ENCODE measurements around the gene C2orf68.
"Not testable (repeated sequence)": the region's sequence is repeated elsewhere in the genome, so short reads cannot be mapped to it uniquely, and the experiment has no call there.

Gene C2orf68

DNA sequence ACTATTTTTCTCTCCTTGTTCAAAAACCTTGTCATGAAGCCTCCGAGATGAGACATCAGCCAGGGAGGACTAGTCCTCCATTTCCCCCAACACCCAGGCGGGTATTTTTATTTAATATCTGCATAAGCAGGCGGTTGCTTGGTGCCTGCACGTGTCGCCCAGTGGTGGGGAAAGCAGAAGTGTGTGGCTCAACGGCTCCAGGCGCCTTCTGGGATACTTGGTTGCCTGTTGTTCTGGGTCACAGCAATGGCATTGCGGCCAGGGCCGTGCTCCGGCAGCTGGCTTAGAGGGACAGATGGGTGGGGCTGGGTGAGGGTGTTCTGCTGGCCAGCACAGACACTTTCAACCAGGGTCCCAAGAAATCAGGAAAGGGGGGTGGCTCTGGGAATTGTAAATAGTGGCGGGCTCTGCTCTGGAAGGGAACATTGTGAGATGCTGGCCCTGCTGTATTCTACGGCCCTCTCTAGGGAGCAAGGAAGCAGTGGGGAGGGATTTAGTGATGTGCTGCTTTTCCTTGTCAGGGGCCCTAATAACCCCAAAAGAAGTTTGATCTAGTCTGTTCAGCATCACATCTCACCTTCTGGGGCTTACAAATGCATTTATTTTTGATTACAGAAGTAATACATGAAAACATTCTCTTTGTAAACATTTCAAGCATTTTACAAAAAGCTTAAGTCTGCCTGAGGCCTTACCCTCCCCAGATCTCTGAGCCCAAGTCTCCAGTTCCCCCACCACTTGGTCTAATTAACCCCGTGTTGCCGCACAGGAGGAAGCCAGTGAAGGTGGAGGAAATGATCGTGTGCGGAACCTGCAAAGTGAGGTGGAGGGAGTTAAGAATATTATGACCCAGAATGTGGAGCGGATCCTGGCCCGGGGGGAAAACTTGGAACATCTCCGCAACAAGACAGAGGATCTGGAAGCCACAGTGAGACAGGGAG, 33.4 kb downstream of the C2orf68 start:
- H3K9me3 Mint-ChIP-seq: no peaks in the 10 kb centered on the region
- H3K36me3 Mint-ChIP-seq (ENCODE audit: insufficient read depth): peaks cover 15% of the 10 kb centered on the region
- H3K4me3 Mint-ChIP-seq: peak overlapping the region; percentile 96 to 97
- DNase-seq (no peak), ATAC-seq (replicated peaks) (peak; percentile 53)
- peaks cover 37 to 38% of the 10 kb centered on the region in 2 donors for H3K4me1 Mint-ChIP-seq (ENCODE audit: low read depth in 2 of 2)
- H3K27ac Mint-ChIP-seq: peak overlapping the region; percentile 96 to 97
- no peaks in the 10 kb centered on the region for H3K27me3 Mint-ChIP-seq

DNA sequence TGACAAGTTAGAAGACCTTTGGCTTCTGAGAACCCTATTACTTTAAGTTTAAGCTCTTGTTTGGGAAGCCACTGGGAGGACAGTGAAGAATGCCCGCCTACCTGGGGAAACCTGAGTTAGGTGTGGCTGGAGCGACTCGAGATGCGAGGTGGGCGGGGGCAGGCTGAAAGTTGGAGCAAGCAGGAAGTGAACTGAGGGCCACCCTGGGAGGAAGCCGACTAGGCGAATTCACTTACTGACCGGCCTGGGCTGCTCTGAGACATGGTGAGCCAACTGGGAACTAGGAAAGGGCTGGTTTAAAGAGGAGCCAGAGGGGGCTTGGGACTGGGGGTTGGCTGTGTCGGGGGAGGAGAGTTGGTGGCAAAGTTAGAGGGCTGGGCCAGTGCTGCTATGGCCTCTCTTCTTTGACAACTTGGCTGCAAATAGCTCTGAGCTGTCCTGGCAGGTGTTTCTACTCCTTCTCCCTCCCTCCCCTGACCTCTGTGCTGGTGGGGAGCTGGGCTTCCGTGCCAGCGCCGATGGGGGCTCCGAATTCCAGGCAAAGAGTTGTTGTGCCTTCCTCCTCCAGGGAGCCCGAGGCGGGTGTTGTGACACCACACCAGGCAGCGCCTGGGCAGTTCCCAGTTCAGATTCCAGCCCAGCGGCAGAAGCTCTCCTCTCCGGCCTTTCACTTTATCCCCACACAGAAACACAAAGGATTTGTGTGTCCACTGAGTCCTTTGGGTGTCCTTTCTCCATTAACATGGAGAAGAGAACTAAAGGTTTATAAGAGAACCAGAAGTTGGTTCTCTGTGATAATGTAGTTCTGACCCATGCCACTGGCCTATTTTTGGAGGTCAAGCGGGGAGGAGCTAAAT, 34.3 kb downstream of the C2orf68 start, which contains the start of gene VAMP8:
Gene VAMP8, plus strand, starts transcription at position 201 of the 857 bp plus-strand sequence. Its CDS starts 61 bp downstream, at position 262.
- Mint-ChIP-seq H3K4me3 (peak within 1 kb of the TSS; percentile 96 to 97), H3K27ac (peak within 1 kb of the TSS; percentile 96 to 97), H3K9me3 (no peaks in the 10 kb centered on the region), H3K36me3 (ENCODE audit: insufficient read depth) (peaks cover 15% of the 10 kb centered on the region), H3K27me3 (no peaks in the 10 kb centered on the region), H3K4me1 (ENCODE audit: low read depth in 2 of 2) (peaks cover 35 to 36% of the 10 kb centered on the region in 2 donors)
- DNase-seq (peak in 2 of 3 experiments; percentile 35 to 37), ATAC-seq (replicated peaks) (peak; percentile 88)

DNA sequence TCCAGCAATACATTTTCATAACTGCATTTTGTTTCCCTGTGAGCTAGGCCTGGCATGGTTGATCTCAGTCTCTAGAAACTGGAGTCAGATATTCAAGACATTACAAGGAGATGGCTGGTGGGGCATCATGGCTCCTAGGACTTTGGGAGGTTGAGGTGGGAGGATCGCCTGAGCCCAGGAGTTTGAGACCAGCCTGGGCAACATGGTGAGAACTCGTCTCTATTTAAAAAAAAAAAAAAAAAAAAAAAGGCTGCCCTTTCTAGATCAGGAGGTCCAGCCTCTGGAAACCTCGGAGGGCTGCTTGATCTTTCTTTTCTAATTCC, 34.8 kb downstream of the C2orf68 start:
- Mint-ChIP-seq H3K9me3 (no peaks in the 10 kb centered on the region), H3K4me3 (peak overlapping the region; percentile 96 to 97), H3K27me3 (no peaks in the 10 kb centered on the region), H3K27ac (peak overlapping the region; percentile 96 to 97), H3K4me1 (ENCODE audit: low read depth in 2 of 2) (peaks cover 35 to 36% of the 10 kb centered on the region in 2 donors), H3K36me3 (ENCODE audit: insufficient read depth) (peaks cover 15% of the 10 kb centered on the region)
- DNase-seq (no peak), ATAC-seq (replicated peaks) (no peak)

DNA sequence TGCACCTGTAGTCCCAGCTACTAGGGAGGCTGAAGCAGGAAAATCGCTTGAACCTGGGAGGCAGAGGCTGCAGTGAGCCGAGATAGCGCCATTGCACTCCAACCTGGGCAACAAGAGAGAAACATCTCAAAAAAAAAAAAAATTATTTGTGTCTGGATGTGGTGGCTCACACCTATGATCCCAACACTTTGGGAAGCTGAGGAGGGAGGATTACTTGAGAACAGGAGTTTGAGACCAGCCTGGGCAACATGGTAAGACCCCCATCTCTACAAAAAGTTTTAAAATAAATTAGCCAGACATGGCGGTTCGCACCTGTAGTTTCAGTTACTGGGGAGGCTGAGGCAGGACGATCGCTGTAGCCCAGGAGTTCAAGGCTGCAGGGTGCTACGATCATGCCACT, 36.1 kb downstream of the C2orf68 start:
- Mint-ChIP-seq H3K9me3 (no peaks in the 10 kb centered on the region), H3K27me3 (peaks cover 0 to 3% of the 10 kb centered on the region in 2 donors), H3K36me3 (ENCODE audit: insufficient read depth) (peaks cover 13% of the 10 kb centered on the region), H3K4me3 (no peak overlapping the region), H3K4me1 (ENCODE audit: low read depth in 2 of 2) (peaks cover 29 to 30% of the 10 kb centered on the region in 2 donors), H3K27ac (no peak overlapping the region)
- no peak for DNase-seq
- ATAC-seq (replicated peaks): no peak

DNA sequence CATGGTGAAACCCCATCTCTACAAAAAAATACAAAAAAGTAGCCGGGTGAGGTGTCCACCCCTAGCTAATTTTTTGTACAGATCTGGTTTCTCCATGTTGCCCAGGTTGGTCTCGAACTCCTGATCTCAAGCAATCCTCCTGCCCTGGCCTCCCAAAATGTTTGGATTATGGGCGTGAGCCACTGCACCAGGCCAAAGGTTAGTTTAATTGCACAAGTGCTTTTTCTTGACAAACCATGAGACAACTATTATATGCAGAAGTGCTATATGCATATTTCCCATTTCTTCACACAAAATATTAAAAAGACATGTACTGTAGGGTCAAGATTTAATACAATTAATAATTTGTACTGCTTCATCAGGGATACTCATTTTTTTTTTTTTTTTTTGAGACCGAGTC, 45.6 kb downstream of the C2orf68 start:
- H3K27ac Mint-ChIP-seq: no peak overlapping the region
- ATAC-seq (replicated peaks): no peak
- H3K27me3 Mint-ChIP-seq: peaks cover 0 to 11% of the 10 kb centered on the region in 2 donors
- H3K4me1 Mint-ChIP-seq (ENCODE audit: low read depth in 2 of 2): peaks cover under 1 to 4% of the 10 kb centered on the region in 2 donors
- peaks cover 6% of the 10 kb centered on the region for H3K36me3 Mint-ChIP-seq (ENCODE audit: insufficient read depth)
- no peaks in the 10 kb centered on the region for H3K9me3 Mint-ChIP-seq
- H3K4me3 Mint-ChIP-seq: no peak overlapping the region
- DNase-seq: no peak

DNA sequence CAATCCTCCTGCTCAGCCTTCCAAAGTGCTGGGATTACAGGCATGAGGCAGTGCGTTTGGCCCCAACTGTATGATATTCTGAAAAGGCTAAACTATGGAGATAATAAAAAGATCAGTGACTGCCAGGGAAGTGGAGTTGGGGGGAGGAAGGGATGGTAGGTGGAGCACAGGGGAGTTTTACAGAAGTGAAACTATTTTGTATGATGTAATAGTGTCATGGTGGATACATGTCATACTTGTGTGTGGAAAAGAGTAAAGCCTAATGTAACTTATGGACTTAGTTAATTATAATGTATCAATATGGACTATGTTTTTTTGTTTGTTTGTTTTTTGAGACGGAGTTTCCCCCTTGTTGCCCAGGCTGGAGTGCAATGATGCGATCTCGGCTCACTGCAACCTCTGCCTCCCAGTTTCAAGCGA, 47.7 kb downstream of the C2orf68 start:
- peaks cover 14 to 20% of the 10 kb centered on the region in 2 donors for H3K4me1 Mint-ChIP-seq (ENCODE audit: low read depth in 2 of 2)
- no peaks in the 10 kb centered on the region for H3K27me3 Mint-ChIP-seq
- H3K4me3 Mint-ChIP-seq: no peak overlapping the region
- H3K9me3 Mint-ChIP-seq: no peaks in the 10 kb centered on the region
- ATAC-seq (replicated peaks): no peak
- peaks cover 13% of the 10 kb centered on the region for H3K36me3 Mint-ChIP-seq (ENCODE audit: insufficient read depth)
- DNase-seq: no peak
- no peak overlapping the region for H3K27ac Mint-ChIP-seq

DNA sequence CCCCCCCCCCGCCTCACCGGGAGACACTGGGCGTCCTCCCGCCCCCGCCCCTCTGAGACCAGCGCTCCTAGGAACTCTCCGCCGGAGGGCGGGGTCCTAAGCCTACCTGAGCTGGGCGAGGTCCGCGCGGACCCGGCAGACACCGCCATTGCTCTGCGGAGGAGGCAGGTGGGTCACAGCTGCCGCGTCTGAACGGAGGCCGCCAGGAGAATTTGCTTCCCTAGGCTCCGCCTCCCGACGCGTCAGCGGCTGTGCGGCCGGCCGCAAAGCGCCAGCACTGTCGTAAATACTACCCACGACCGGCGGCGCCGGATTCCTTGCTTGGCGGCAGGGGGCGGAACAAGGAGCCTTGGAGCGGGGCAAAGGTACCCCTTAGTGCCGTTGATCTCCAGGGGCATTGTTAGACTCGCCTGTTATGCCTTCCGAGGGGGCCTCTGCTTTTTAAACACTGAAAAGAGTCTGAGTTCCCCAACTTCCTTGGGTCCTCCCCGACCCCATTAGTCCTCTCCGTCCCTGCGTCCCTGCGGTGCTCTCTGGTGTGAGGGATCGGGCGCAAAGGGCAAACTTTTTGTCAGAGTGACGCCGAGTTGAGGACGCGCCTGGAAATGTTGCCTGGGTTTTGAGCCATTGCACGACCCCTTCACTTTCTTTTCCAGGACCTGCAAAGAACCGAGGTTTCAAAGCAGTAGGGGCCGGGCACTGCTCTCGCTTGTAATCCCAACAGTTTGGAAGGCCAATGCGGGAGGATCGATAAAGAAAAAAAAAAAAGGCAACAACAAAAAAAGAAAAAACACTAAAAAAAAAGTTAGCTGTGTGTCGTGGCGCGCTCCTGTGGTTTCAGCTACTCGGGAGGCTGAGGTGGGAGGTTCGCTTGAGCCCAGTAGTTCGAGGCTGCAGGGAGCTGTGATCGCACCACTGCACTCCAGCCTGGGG, 50.3 kb downstream of the C2orf68 start, which contains the start of gene GGCX:
Gene GGCX, minus strand, starts transcription at position 214 of the 933 bp plus-strand sequence. Its CDS starts 65 bp downstream, at position 149.
- Mint-ChIP-seq H3K27me3 (no peaks in the 10 kb centered on the region), H3K4me3 (peak within 1 kb of the TSS; percentile 93 to 96), H3K36me3 (ENCODE audit: insufficient read depth) (peaks cover 17% of the 10 kb centered on the region), H3K4me1 (ENCODE audit: low read depth in 2 of 2) (peaks cover 18 to 24% of the 10 kb centered on the region in 2 donors), H3K27ac (peak within 1 kb of the TSS; percentile 94 to 95), H3K9me3 (no peaks in the 10 kb centered on the region)
- ATAC-seq (replicated peaks) (peak; percentile 94), DNase-seq (peak; percentile 83 to 86 (median 85))

DNA sequence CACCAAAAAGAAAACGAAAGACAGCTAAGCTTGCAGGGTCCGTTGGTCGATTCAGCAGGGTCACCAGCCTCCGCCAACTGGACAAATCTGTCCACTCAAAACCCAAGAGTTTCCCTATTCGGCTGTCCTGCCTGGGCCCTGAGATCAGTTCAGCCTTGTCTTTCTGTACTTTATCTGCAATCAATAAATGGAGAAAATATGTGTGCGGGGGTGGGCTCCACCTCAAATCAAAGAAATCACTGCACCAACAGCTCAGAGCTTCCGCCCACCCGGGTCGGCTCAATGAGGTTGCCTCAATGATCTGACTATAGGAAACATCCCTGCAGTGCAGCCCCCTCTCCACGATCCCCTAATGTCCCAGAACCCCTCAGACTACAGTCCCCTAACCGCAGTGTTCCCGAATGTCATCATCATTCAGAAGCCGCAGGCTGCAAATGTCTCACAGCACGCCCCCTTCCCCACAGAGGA, 51.0 kb downstream of the C2orf68 start:
- Mint-ChIP-seq H3K36me3 (ENCODE audit: insufficient read depth) (peaks cover 22% of the 10 kb centered on the region), H3K27ac (peak overlapping the region; percentile 94 to 95), H3K4me3 (peak overlapping the region; percentile 93 to 96), H3K4me1 (ENCODE audit: low read depth in 2 of 2) (peaks cover 18 to 24% of the 10 kb centered on the region in 2 donors), H3K9me3 (no peaks in the 10 kb centered on the region), H3K27me3 (no peaks in the 10 kb centered on the region)
- DNase-seq (no peak), ATAC-seq (replicated peaks) (peak; percentile 28)

DNA sequence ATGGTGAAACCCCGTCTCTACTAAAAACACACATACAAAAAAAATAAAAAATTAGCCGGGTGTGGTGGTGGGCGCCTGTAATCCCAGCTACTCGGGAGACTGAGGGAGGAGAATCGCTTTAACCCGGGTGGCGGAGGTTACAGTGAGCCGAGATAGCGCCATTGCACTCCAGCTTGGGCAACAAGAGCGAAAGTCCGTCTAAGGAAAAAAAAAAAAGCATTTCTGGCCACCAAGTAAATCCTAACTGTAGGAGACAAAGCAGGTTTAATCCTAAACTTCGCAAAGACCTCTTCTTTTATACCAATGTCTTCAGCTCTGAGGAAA, 51.5 kb downstream of the C2orf68 start:
- Mint-ChIP-seq H3K4me3 (peak overlapping the region; percentile 93 to 96), H3K36me3 (ENCODE audit: insufficient read depth) (peaks cover 22% of the 10 kb centered on the region), H3K4me1 (ENCODE audit: low read depth in 2 of 2) (peaks cover 18 to 24% of the 10 kb centered on the region in 2 donors), H3K27ac (peak overlapping the region in 1 of 2 donors; percentile 95)
- not testable (repeated sequence) for H3K27me3 Mint-ChIP-seq; DNase-seq; ATAC-seq (replicated peaks); H3K9me3 Mint-ChIP-seq

DNA sequence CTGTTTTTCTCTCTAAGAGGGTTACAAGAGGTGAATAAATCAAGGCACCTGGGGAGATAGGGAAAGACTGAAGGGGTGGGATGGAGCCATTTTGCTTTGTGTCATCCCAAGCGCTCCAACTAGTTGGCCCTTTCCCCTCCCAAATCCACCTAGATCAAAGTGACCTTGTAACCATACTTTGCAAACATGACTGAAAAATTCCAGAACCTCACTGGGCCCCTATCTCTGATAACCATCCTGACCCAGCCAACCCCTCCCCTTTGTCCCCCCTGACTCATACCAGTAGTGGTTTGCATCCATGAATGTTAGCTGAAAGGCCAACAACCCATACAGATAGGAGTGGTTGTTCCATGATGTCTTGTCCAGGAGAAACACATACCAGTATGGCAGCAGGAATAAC, 53.7 kb downstream of the C2orf68 start:
- no peak for DNase-seq
- ATAC-seq (replicated peaks): no peak
- Mint-ChIP-seq H3K4me3 (no peak overlapping the region), H3K27ac (peak overlapping the region in 1 of 2 donors; percentile 41), H3K4me1 (ENCODE audit: low read depth in 2 of 2) (peaks cover 18 to 24% of the 10 kb centered on the region in 2 donors), H3K27me3 (no peaks in the 10 kb centered on the region), H3K36me3 (ENCODE audit: insufficient read depth) (peaks cover 34% of the 10 kb centered on the region), H3K9me3 (no peaks in the 10 kb centered on the region)

DNA sequence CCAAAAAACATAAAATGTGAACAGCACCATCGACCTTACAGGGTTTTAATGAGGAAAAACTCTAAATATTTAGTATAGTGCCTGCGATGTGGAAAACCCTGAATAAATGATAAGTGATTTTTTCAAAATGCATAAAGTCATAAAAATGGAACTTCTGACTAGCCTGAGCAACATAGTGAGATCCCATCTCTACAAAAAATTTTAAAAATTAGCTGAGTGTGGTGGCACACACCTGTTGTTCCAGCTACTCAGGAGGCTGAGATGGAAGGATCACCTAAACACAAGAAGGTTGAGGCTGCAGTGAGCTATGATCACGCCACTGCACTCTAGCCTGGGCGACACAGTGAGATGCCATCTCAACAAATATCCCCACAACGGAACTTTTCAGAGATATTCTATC, 54.7 kb downstream of the C2orf68 start:
- Mint-ChIP-seq H3K27ac (no peak overlapping the region), H3K9me3 (no peaks in the 10 kb centered on the region), H3K4me3 (no peak overlapping the region), H3K36me3 (ENCODE audit: insufficient read depth) (peaks cover 37% of the 10 kb centered on the region), H3K4me1 (ENCODE audit: low read depth in 2 of 2) (peaks cover 18 to 24% of the 10 kb centered on the region in 2 donors), H3K27me3 (no peaks in the 10 kb centered on the region)
- ATAC-seq (replicated peaks) (no peak), DNase-seq (no peak)

All from effector memory CD8-positive, alpha-beta T cell (primary cell).